ENCODE data around the gene ING1.
"Not testable (repeated sequence)": the region's sequence is repeated elsewhere in the genome, so short reads cannot be mapped to it uniquely, and the experiment has no call there.

The ING1 gene

DNA sequence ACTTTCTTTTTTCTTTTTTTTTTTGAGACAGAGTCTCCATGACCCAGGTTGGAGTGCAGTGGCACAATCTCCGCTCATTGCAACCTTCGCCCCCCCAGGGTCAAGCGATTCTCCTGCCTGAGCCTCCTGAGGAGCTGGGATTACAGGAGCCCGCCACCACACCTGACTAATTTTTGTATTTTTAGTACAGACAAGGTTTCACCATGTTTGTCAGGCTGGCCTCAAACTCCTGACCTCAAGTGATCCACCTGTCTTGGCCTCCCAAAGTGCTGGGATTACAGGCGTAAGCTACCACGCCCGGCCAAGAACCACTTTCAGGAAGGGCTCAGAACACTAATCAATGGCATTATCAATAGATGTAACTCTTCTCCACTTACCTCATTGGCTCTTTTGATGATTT is 12.4 kb upstream of the ING1 start:
- H3K27me3 Mint-ChIP-seq, H3K27ac Mint-ChIP-seq, DNase-seq, ATAC-seq, H3K9me3 Mint-ChIP-seq, H3K4me3 Mint-ChIP-seq: not testable (repeated sequence)
- H3K4me1 Mint-ChIP-seq = peaks cover 54% of the 10 kb centered on the region
- H3K36me3 Mint-ChIP-seq (ENCODE audit: low read depth) = peaks cover 46% of the 10 kb centered on the region

DNA sequence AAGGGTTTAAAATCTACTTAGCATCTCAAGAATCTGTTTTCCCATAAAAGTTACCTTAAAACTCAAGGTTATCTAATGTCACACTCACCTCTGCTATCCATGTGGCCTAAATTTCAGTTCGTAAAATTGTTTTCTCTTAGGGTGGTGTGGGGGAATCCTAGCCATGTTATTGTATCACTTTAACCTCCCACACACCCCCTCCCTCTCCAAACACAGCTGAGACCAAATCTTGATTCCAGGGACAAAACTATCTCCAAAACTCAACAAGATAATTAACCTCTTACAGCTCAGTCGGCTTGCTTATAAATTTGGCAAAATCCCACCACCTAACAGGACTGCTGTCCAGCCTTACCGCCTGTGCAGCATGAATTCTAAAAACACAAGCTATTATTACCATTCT is 11.4 kb upstream of the ING1 start:
- Mint-ChIP-seq H3K4me3 (no peak overlapping the region), H3K27ac (no peak overlapping the region), H3K9me3 (no peaks in the 10 kb centered on the region), H3K27me3 (no peaks in the 10 kb centered on the region), H3K4me1 (peaks cover 64% of the 10 kb centered on the region), H3K36me3 (ENCODE audit: low read depth) (peaks cover 46% of the 10 kb centered on the region)
- no peak for DNase-seq
- no peak for ATAC-seq

DNA sequence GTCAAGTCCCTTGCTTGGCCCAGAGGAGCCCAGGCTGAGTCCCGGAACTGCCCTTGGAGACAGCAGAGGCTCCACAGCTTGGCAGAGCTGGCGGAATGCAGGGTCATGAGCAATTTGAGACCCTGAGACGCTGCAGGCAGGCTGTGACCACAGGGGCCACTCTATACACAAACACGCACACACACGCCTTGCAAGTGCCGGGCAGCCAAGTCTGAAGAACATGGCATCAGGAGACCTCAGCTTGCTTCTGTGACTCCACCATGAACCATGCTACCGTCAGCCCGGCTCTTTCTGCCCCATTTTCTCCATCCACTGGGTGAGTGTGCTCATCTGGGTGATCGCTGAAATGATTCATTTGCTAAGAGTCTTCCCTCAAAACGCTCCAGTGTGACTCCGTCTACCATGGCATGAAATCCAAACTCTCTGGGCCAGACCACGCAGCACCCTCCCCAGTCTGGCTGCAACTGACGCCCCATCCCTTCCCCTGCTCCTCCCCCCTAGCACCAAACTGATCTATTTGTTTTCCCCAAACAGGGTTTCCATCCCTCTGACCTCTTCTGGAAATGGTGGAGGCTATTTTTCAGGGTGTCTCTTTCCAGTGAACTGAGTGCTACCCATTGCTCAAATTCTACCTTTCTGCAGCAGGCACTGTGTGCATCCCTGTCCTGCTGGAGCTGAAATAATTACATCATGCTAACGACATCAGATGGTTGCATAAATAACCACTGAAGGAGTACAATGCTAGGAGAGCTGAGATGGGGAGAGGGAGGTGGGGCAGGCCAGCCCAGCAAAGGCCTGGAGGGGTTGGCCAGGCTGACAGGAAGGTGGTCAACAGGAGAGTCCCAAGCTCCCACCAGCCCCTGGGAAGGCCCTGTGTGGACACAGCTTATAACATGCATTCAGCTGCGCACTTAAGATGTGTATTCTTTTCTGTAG is 10.6 kb upstream of the ING1 start:
- no peak for ATAC-seq
- Mint-ChIP-seq H3K27ac (peak overlapping the region; percentile 30), H3K4me3 (no peak overlapping the region), H3K36me3 (ENCODE audit: low read depth) (peaks cover 42% of the 10 kb centered on the region), H3K27me3 (no peaks in the 10 kb centered on the region), H3K9me3 (no peaks in the 10 kb centered on the region), H3K4me1 (peaks cover 63% of the 10 kb centered on the region)
- no peak for DNase-seq

DNA sequence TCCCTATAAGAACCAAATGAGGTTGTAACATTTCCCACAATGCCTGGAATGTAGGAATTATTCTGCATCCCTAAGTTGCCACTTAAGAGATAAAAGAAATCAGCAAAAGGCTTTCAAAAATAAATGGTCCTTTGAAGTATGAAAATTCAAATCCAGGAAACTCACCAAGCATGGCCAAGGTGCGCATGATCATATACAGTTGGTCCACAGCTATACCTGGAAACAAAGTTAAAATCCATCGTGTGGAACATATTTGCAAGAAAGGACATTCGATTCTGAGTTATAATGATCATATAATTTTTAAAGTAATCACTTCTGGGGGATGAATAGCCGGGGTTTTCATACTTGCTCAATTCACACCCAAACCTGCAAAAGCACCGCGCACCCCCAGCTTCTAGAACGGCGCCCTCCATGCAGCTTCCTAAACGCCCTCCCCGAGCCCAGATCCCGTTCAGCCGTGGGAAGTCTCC is 8.1 kb upstream of the ING1 start:
- Mint-ChIP-seq H3K4me1 (peaks cover 48% of the 10 kb centered on the region), H3K36me3 (ENCODE audit: low read depth) (peaks cover 27% of the 10 kb centered on the region), H3K27me3 (no peaks in the 10 kb centered on the region), H3K27ac (peak overlapping the region; percentile 84), H3K9me3 (no peaks in the 10 kb centered on the region), H3K4me3 (peak overlapping the region; percentile 89)
- DNase-seq (no peak), ATAC-seq (no peak)

DNA sequence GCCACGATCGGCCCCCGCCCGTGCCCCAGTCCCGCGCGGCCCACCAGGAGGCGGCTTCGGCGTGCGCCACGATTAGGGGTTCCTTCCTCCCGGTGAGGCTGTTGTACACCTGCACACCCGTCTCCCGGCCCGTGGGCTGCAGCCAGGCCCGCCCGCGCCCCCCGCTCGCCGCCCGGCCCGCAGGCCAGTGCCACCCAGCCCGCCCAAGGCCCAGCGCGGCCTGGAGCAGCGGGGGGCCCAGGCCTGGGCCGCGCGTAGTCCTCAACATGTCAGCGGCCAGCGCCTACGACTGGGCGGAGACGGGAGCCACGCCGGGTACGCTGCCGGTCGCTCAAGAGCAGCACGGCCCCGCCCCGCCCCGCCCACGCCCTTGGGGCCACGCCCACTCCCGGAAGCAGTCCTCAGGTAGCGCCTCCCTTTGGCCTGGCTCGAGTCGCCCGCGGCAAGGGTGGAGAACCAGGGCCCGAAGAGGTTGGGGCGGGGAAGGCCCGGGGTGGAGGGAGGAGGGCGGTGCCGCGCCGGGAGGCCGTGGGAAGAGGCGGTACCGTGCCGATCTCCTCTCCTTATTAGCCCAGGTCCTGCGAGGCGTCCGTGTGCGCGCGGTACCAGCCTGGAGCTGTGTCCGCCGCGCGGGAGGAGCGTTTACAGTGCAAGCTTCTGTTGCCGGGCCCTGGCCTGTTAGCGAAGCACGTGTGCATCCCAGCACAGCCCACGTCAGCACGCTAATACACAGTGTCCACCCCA is 7.5 kb upstream of the ING1 start, which contains the start of gene CARS2:
TSS of gene CARS2 (minus strand) at position 291 of the 744 bp plus-strand sequence. CDS start at position 268, 23 bp downstream.
- Mint-ChIP-seq H3K27me3 (no peaks in the 10 kb centered on the region), H3K27ac (peak within 1 kb of the TSS; percentile 84), H3K4me1 (peaks cover 54% of the 10 kb centered on the region), H3K9me3 (no peaks in the 10 kb centered on the region), H3K4me3 (peak within 1 kb of the TSS; percentile 89), H3K36me3 (ENCODE audit: low read depth) (peaks cover 22% of the 10 kb centered on the region)
- ATAC-seq = peak; percentile 97
- peak; percentile 92 for DNase-seq

DNA sequence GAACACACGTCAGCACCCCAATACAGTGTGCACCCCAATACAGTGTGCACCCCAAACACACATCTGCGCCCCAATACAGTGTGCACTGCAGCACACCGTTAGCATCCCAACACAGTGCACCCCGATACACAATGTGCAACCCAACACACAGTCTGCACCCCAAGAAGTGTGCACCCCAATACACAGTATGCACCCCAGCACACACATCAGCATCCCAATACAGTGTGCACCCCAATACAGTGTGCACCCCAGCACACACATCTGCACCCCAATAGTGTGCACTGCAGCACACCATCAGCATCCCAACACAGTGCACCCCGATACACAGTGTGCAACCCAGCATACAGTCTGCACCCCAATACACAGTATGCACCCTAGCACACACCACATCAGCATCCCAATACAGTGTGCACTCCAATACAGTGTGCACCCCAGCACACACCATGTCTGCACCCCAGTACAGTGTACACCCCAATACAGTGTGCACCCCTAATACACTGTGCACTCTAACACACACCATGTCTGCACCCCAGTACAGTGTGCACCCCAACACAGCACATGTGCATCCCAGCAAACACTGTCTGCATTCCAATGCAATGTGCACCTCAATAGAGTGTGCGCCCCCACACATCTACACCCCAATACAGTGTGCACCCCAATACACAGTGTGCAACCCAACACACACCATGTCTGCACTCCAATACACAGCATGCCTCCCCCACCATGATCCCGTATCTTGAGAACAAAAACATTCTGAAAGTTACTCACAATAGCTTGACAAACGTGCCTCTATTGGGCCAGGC is 6.7 kb upstream of the ING1 start:
- Mint-ChIP-seq H3K4me1 (peaks cover 60% of the 10 kb centered on the region), H3K27ac (peak overlapping the region; percentile 40), H3K9me3 (no peaks in the 10 kb centered on the region), H3K4me3 (peak overlapping the region; percentile 89), H3K36me3 (ENCODE audit: low read depth) (peaks cover 20% of the 10 kb centered on the region), H3K27me3 (no peaks in the 10 kb centered on the region)
- no peak for DNase-seq
- ATAC-seq = no peak

DNA sequence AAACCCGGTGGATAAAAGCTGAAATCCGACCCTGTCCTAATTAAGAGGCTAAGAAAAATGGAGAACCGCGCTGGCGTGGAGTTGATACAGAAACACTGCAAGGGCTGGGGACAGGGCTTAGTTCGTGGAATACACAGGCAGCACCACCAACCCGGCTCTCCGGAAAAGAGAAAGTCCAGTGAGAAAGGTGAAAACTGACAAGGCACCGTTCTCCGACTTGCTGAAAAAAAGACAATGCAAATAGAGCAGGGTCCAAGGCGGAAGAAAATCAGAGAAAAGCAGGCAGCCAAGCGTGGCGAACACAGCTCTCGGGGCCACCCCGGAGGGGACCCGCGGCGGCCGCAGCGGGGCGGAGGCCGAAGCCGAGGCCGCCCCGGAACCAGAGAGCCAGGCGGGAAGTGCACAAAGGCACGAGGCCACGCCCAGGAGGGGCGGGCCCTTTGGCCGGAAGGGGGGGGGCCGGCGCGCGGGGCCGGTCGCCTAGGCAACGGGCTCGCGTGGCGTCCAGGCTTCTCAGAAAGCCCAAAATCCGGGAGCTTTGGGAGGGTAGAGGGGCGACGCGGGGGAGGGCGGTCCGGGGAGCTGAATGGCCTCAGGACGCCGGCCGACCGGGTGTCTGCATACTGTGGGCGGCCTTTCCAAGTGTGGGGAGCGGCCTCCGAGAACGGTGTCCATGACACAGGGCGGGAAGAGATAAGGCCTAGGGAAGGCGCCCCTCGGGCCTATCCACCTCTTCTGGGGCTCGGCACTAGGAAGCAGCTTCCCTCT is 1.2 kb upstream of the ING1 start:
- Mint-ChIP-seq H3K36me3 (ENCODE audit: low read depth) (peaks cover 8% of the 10 kb centered on the region), H3K27me3 (peaks cover 3% of the 10 kb centered on the region), H3K27ac (peak overlapping the region; percentile 91), H3K9me3 (no peaks in the 10 kb centered on the region), H3K4me3 (peak overlapping the region; percentile 92), H3K4me1 (peaks cover 33% of the 10 kb centered on the region)
- DNase-seq = peak; percentile 85
- ATAC-seq = peak; percentile 26

DNA sequence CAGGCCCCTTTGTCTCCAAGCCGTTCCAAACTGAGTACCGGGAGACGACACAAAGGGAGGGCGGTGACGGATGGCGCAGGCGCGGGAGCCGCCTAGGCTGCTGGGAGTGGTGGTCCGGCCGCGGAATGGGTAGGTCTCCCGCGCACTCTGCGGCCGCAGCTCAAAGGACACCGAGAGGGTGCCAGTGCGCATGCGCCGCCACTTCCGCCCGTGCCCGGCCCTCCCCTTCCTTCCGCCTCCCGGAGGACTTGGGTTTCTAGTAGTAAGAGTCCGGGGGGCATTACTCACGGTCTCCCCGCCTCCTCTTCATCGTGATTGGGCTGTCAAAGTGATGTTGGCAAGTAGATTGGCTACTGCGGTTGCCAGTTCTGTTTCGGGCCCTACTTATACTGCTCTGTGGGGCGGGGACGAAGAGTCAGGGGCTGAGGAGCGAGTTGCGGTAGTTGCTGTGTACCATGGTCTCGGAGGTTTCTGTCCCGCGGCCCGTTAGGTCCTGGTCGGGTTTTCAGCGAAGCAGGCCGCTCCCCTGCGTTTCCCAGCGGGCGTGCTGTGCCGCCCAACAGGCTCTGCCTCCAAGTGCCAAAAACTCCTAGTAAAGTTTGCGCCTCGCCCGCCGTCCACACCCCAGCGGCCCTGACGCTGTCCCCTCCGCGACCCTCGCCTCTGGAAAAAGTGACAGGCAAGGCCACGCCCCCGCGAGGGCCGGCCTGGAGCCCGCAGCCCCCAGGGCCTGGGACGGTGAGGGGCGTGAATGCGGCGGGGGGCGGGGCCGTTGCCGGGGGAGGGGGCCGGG is 455 bp upstream of the ING1 start:
- Mint-ChIP-seq H3K36me3 (ENCODE audit: low read depth) (peaks cover 8% of the 10 kb centered on the region), H3K27ac (peak overlapping the region; percentile 91), H3K9me3 (no peaks in the 10 kb centered on the region), H3K4me3 (peak overlapping the region; percentile 92), H3K4me1 (peaks cover 39% of the 10 kb centered on the region), H3K27me3 (peaks cover 3% of the 10 kb centered on the region)
- ATAC-seq = peak; percentile 63
- peak; percentile 100 for DNase-seq

DNA sequence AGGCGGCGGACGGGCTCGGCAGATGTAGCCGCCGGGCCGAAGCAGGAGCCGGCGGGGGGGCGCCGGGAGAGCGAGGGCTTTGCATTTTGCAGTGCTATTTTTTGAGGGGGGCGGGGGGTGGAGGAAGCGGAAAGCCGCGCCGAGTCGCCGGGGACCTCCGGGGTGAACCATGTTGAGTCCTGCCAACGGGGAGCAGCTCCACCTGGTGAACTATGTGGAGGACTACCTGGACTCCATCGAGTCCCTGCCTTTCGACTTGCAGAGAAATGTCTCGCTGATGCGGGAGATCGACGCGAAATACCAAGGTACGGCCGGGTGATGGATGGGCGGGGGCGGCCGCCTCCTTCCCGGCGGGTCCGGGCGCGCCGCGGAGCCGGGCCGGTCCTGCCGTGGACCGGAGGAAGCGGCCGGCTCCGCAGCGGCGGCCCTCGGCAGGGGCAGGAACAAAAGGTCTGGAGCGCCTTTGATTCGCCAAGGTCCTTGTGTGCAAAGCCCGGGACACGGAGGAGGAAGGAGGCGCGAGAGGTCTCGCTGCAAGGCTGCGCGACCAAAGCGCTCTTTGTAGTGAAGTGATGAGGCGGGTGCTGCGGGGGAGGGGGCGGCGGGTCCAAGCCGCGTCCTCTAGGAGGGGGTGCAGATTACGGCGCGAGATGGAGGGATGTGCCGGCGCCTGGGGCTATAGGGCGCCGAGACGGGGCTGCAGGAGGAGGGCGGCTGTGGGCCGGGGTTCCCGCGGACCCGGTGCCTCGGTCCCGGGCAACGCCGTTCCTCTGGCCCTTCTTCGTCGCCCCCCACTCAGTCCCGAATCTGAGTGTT is 689 bp downstream of the ING1 start:
- Mint-ChIP-seq H3K27me3 (peaks cover 3% of the 10 kb centered on the region), H3K4me1 (peaks cover 44% of the 10 kb centered on the region), H3K4me3 (peak overlapping the region; percentile 96), H3K36me3 (ENCODE audit: low read depth) (peaks cover 8% of the 10 kb centered on the region), H3K27ac (peak overlapping the region; percentile 95), H3K9me3 (no peaks in the 10 kb centered on the region)
- ATAC-seq = no peak
- peak; percentile 72 for DNase-seq

DNA sequence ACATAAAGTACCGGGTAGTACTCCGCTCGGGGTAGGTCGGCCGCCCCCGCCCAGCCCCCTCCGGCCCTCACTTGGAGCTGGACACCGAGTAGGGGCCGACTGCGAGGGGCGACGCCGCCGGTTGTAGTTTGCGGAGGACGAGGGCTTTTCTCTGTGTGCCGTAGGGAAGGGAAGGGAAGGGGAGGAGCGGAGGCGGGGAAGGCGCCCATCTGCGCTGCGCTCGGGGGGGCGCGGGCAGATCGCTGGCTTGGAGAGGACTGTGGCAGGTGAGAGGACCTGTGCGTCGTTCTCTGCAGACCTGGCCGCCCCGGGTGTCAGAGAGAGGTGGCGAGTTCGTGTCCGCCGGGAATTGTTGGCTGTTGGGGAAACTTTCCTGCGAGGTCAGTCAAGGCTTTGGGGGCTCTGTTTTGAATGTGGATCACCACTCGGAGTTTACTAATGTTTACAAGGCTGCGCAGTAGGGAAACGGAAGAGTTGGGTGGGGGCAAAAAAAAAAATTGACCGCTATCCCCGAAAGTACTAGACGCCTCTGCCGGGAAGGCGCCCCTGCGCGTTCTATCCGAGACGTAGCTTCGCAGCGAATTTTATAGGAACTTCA is 1.4 kb downstream of the ING1 start:
- peak overlapping the region; percentile 96 for H3K4me3 Mint-ChIP-seq
- no peak for ATAC-seq
- DNase-seq = peak; percentile 52
- no peaks in the 10 kb centered on the region for H3K9me3 Mint-ChIP-seq
- peaks cover 50% of the 10 kb centered on the region for H3K4me1 Mint-ChIP-seq
- peaks cover 3% of the 10 kb centered on the region for H3K27me3 Mint-ChIP-seq
- peaks cover 13% of the 10 kb centered on the region for H3K36me3 Mint-ChIP-seq (ENCODE audit: low read depth)
- H3K27ac Mint-ChIP-seq = peak overlapping the region; percentile 95

DNA sequence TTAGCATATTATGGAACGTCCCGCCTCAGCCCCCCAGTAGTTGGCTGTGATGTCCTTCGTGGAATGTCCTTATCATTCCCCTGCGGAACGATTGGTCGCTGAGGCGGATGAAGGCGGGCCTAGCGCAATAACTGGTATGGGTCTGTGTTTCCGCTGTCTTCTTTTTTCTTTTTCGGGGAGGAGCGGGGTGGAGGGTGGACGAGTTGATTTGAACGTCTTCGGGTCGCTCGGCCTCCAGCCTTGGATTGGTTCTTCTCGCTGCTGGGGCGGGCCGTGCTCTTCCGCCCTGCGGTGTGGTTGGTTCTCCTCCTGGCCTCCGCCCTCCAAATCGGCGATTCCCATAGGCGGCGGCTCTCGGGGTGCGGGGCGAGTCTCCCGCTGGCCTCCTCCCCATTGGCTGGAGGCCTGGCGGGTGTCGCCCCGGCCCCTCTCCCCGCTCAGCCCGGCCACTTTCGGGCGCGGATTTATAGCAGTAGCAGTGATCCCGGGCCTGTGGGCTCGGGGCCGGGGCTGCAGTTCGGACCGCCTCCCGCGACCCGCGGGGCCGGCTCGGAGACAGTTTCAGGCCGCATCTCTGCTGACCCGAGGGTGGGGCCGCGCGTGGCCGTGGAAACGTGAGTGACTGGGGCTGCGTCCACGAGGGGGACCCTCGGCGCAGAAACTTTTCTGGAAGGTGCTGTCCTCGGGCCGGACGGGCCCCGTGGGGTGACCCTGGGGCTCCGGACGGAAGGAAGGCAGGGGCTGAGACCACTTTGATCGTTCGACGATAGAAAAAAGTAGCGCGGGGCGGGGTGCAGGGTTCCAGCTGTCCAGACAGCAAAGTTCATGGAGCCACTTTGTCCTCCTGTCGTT is 2.1 kb downstream of the ING1 start:
- peaks cover 16% of the 10 kb centered on the region for H3K36me3 Mint-ChIP-seq (ENCODE audit: low read depth)
- H3K4me1 Mint-ChIP-seq = peaks cover 49% of the 10 kb centered on the region
- peaks cover 3% of the 10 kb centered on the region for H3K27me3 Mint-ChIP-seq
- ATAC-seq (peak; percentile 74), DNase-seq (peak; percentile 93)
- H3K4me3 Mint-ChIP-seq = peak overlapping the region; percentile 96
- no peaks in the 10 kb centered on the region for H3K9me3 Mint-ChIP-seq
- peak overlapping the region; percentile 95 for H3K27ac Mint-ChIP-seq
